DOHH2 (cell line): Measurements from ENCODE around the gene CREBBP.

ENCODE experiments used
- H3F3A ChIP-seq: fragments of 200-600 bp; sonication (generic), shearing (Covaris generic); 2 replicates; pipeline ENCODE4 v1.6.0; 2016; ENCODE audit warnings: antibody characterized with exemption, mild to moderate bottlenecking; ENCODE audit not compliant: control insufficient read depth, insufficient read depth
- H3K27ac ChIP-seq: fragments of 200-600 bp; sonication (generic); 2 replicates; pipeline ENCODE4 v1.5.1; 2014; ENCODE audit warnings: low read depth, mild to moderate bottlenecking, low read length, moderate library complexity
- H3K27me3 ChIP-seq: fragments of 200-600 bp; sonication (generic); 2 replicates; pipeline ENCODE4 v1.6.1; 2014; ENCODE audit warnings: mild to moderate bottlenecking, low read length, mixed read lengths; ENCODE audit not compliant: control insufficient read depth
- H3K36me3 ChIP-seq: fragments of 200-600 bp; sonication (generic); 2 replicates; pipeline ENCODE4 v1.6.1; 2014; ENCODE audit warnings: mild to moderate bottlenecking, low read length, moderate library complexity, mixed read lengths; ENCODE audit not compliant: control insufficient read depth
- H3K4me1 ChIP-seq: fragments of 200-600 bp; sonication (generic); 2 replicates; pipeline ENCODE4 v1.6.1; 2014; ENCODE audit warnings: mild to moderate bottlenecking, low read length, mixed read lengths; ENCODE audit not compliant: control insufficient read depth
- H3K4me2 ChIP-seq: fragments of 200-600 bp; sonication (generic); 2 replicates; pipeline ENCODE4 v1.6.0; 2014; ENCODE audit warnings: mild to moderate bottlenecking, low read length, moderate library complexity
- H3K4me3 ChIP-seq: fragments of 200-600 bp; sonication (generic); 2 replicates; pipeline ENCODE4 v1.5.1; 2014; ENCODE audit warnings: mild to moderate bottlenecking, low read length, mixed read lengths
- H3K79me2 ChIP-seq: fragments of 200-600 bp; sonication (generic); 2 replicates; pipeline ENCODE4 v1.6.1; 2014; ENCODE audit warnings: mild to moderate bottlenecking, low read length, mixed read lengths; ENCODE audit not compliant: control insufficient read depth
- H3K9me2 ChIP-seq: fragments of 200-600 bp; sonication (generic); replicated peaks from 2 replicates; pipeline ENCODE4 v1.6.1; 2014; ENCODE audit warnings: mild to moderate bottlenecking, low read length, mixed read lengths; ENCODE audit not compliant: control insufficient read depth
- H3K9me3 ChIP-seq: fragments of 200-600 bp; sonication (generic); 2 replicates; pipeline ENCODE4 v1.6.1; 2014; ENCODE audit warnings: antibody characterized with exemption, low read length, mixed read lengths; ENCODE audit not compliant: control insufficient read depth, insufficient read depth
- H4K20me1 ChIP-seq: fragments of 200-600 bp; sonication (generic); 2 replicates; pipeline ENCODE4 v1.6.0; 2014; ENCODE audit warnings: low read depth, mild to moderate bottlenecking, antibody characterized with exemption, low read length, moderate library complexity; ENCODE audit not compliant: control insufficient read depth, insufficient read depth
- EZH2phosphoT487 ChIP-seq: fragments of 200-600 bp; sonication (generic); IDR thresholded peaks from 2 replicates; pipeline ENCODE4 v1.6.1; 2017; ENCODE audit warnings: borderline replicate concordance, mild to moderate bottlenecking, antibody characterized with exemption, low read length, moderate library complexity, mixed read lengths
- TF ChIP-seq, protein P1 (sequence below): fragments of 200-600 bp; sonication (generic); IDR thresholded peaks from one replicate; pipeline ENCODE4 v1.5.1; 2014; ENCODE audit warnings: antibody characterized with exemption, mild to moderate bottlenecking, low read depth, low read length; ENCODE audit not compliant: poor library complexity, severe bottlenecking

Gene CREBBP

DNA sequence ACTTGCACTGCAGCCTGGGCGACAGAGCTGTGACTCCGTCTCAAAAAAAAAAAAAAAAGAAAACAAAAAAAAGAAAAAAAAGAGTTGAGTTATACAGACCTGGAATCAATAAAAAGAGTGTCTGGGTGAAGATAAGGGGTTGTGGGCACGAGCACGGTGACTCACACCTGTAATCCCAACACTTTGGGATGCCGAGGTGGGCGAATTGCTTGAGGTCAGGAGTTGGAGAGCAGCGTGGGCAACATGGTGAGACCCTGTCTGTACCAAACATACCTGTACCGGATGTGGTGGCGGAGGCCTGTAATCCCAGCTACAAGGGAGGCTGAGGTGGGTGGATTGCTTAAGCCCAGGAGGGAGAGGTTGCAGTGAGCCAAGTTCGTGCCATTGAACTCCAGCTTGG is 161.9 kb downstream of the CREBBP start:
- Histone ChIP-seq H3K27me3 (no peaks in the 10 kb centered on the region), H3K9me3 (no peaks in the 10 kb centered on the region), H4K20me1 (peaks cover 4% of the 10 kb centered on the region; the same call in 1 of the 2 replicates), H3K4me1 (peaks cover 31% of the 10 kb centered on the region), H3F3A (no peaks in the 10 kb centered on the region), H3K79me2 (peaks cover 47% of the 10 kb centered on the region), H3K36me3 (peaks cover 30% of the 10 kb centered on the region), H3K9me2 (no peaks in the 10 kb centered on the region), H3K27ac (no peak overlapping the region), H3K4me3 (no peak overlapping the region), H3K4me2 (peak overlapping the region; percentile 95)
- TF ChIP-seq, protein P1, sequence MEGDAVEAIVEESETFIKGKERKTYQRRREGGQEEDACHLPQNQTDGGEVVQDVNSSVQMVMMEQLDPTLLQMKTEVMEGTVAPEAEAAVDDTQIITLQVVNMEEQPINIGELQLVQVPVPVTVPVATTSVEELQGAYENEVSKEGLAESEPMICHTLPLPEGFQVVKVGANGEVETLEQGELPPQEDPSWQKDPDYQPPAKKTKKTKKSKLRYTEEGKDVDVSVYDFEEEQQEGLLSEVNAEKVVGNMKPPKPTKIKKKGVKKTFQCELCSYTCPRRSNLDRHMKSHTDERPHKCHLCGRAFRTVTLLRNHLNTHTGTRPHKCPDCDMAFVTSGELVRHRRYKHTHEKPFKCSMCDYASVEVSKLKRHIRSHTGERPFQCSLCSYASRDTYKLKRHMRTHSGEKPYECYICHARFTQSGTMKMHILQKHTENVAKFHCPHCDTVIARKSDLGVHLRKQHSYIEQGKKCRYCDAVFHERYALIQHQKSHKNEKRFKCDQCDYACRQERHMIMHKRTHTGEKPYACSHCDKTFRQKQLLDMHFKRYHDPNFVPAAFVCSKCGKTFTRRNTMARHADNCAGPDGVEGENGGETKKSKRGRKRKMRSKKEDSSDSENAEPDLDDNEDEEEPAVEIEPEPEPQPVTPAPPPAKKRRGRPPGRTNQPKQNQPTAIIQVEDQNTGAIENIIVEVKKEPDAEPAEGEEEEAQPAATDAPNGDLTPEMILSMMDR: no peak
- no peak for TF ChIP-seq EZH2phosphoT487

DNA sequence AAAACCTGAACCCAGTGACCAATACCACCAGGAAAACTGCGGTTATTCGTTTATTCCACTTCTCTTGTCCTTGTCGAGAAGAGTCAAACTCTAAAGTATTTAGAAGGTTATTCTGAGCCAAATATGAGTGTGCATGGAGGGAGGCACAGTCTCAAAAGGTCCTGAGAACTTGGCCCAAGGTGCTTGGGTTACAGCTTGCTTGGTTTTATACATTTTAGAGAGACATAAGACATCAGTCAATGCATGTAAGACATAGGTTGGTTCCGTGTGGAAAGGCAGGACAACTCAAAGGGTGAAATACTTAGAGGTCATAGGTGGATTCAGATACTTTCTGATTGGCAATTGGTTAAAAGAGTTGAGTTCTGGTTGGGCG is 162.5 kb downstream of the CREBBP start:
- H3K4me2 ChIP-seq: peak overlapping the region; percentile 95
- peaks cover 4% of the 10 kb centered on the region; the same call in 1 of the 2 replicates for H4K20me1 ChIP-seq
- peak overlapping the region; percentile 60 for H3K27ac ChIP-seq
- H3K4me3 ChIP-seq: peak overlapping the region; percentile 98
- H3K79me2 ChIP-seq: peaks cover 53% of the 10 kb centered on the region
- no peaks in the 10 kb centered on the region for H3K9me3 ChIP-seq
- H3K36me3 ChIP-seq: peaks cover 36% of the 10 kb centered on the region
- H3K4me1 ChIP-seq: peaks cover 35% of the 10 kb centered on the region
- TF ChIP-seq EZH2phosphoT487: no peak
- TF ChIP-seq, protein P1: no peak
- H3F3A ChIP-seq: no peaks in the 10 kb centered on the region
- H3K9me2 ChIP-seq: no peaks in the 10 kb centered on the region
- no peaks in the 10 kb centered on the region for H3K27me3 ChIP-seq

DNA sequence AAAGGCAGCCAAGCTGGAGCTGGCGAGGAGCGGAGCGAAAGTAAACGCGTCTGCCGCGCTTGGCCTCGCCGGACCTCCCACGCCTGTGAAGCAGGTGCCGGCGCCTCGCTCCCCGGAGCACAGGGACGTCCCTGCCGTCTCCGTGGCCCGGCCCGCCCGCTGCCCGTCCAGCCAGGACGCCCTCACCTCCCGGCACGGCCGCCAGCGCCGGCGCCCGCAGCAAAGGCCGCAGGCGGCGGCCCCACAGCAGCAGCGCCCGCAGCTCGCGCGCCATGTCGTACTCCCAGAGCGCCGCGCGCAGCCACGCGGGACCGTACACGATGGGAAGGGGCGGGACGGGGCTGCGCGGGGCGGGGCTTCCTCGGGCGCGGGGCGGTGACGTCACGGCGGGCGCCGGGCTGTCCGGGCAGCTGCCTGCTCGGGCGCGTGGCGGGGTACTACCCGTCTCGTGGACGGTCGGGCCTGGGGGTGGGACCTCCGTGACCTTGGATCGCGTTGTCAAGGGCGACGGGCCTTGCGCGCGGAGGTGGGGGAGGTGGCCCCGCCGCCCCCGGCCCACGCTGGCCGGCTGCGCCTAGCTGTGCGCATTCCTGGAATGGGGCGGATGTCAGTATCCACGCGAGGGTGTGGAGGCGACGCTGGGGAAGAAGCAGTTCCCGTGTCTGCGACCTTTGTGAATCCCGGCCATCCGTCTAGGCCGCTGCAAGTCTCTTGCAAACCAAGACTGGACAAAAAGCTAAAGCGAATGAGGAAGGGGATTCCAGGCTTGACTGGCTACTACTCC is 163.1 kb downstream of the CREBBP start, which contains the start of gene TRAP1:
Gene TRAP1 (minus strand): TSS at position 290 of the 784 bp plus-strand sequence. CDS start 16 bp downstream, at position 274.
- H3K79me2 ChIP-seq: peaks cover 59% of the 10 kb centered on the region

More for the DNA sequence above, 163.1 kb downstream of the CREBBP start, which contains the start of gene TRAP1:
- peaks cover 35% of the 10 kb centered on the region for H3K4me1 ChIP-seq
- no peaks in the 10 kb centered on the region for H3K9me2 ChIP-seq
- no peaks in the 10 kb centered on the region for H3F3A ChIP-seq
- H3K36me3 ChIP-seq: peaks cover 41% of the 10 kb centered on the region
- no peaks in the 10 kb centered on the region for H3K27me3 ChIP-seq
- H3K9me3 ChIP-seq: no peaks in the 10 kb centered on the region
- H3K27ac ChIP-seq: peak within 1 kb of the TSS; percentile 60
- peak within 1 kb of the TSS; percentile 95 for H3K4me2 ChIP-seq
- peaks cover 4% of the 10 kb centered on the region; the same call in 1 of the 2 replicates for H4K20me1 ChIP-seq
- no peak for TF ChIP-seq EZH2phosphoT487
- TF ChIP-seq, protein P1: no peak
- H3K4me3 ChIP-seq: peak within 1 kb of the TSS; percentile 98
